ENCODE results near the gene GID8.

DNA sequence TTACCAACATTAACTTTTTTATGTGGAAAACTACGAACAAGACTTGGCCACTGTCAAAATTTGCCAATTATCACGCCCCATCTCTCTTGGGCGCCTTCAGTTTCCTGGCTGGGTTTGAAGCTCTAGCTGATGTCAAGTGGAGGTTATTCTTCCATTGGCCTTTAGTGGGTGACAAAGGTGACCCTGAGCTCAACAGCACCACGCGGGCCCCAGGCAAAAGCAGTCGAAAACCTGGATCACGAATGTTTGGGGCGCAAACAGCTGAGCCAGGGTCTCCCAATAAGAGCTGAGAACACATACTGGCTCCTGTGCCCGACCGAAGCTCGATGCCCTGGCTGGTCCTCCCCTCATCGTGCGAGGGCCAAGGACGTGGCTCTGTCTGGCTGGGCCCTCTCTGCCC lies 41.4 kb downstream of the GID8 start:
- TF ChIP-seq CTCF (IDR thresholded peaks at IDR 0.05): no peak
- no peak for TF ChIP-seq SMC3 (IDR thresholded peaks at IDR 0.05; ENCODE audit: low read depth, low read length)
- no peak for TF ChIP-seq RAD21 (IDR thresholded peaks at IDR 0.05; ENCODE audit: low read length)
- no peak for TF ChIP-seq TAF1 (IDR thresholded peaks at IDR 0.05; ENCODE audit: borderline replicate concordance, low read depth, low read length)
- no peak for TF ChIP-seq TCF12 (IDR thresholded peaks at IDR 0.05)
- TF ChIP-seq EZH2phosphoT487 (IDR thresholded peaks at IDR 0.05; ENCODE audit: borderline replicate concordance, low read depth): no peak

Measured in SK-N-SH (cell line).